ENCODE data around the gene YEATS4. TPM values are rescaled to one million over a fixed set of nuclear protein-coding genes. Genes with fewer than 3 reads are reported as not detected.

Gene YEATS4
- polyA plus RNA-seq, 3 donors: 6.6 to 20.9 (median 16.0) TPM

- WGBS (ENCODE audit: insufficient coverage): no CpG with 5 or more reads among the region's 1 CpG
- H3K4me2 ChIP-seq (replicated peaks; ENCODE audit: extremely low read depth, low read length, poor library complexity, severe bottlenecking): no peak overlapping the region
- peaks cover 32 to 47% of the 10 kb centered on the region in 2 donors for H3K36me3 ChIP-seq (replicated peaks in 1 of 2; ENCODE audit: control insufficient read depth in 1 of 2, insufficient read depth in 2 of 2, low read length in 2 of 2)
- H3K9ac ChIP-seq (ENCODE audit: insufficient read depth, low read length, poor library complexity, severe bottlenecking): no peak overlapping the region
- H3K4me3 ChIP-seq (replicated peaks in 1 of 3; ENCODE audit: low read depth in 2 of 3, low read length in 3 of 3): no peak overlapping the region
- Mint-ChIP-seq H3K27me3 (ENCODE audit: low read depth in 3 of 3) (no peaks in the 10 kb centered on the region), H3K4me1 (peaks cover 2% of the 10 kb centered on the region), H3K27ac (no peak overlapping the region), H3K9me3 (peaks cover 0 to 2% (median 0%) of the 10 kb centered on the region in 7 donors), H3K4me3 (no peak overlapping the region), H3K36me3 (peaks cover 40 to 50% of the 10 kb centered on the region in 2 donors)
- H3K27ac ChIP-seq (ENCODE audit: low read depth in 1 of 2, low read length in 2 of 2): no peak overlapping the region
- no peaks in the 10 kb centered on the region for H3K27me3 ChIP-seq (ENCODE audit: control insufficient read depth in 2 of 2, insufficient read depth in 2 of 2, low read length in 2 of 2)
- H4K20me1 ChIP-seq (ENCODE audit: insufficient read depth, low read length): no peaks in the 10 kb centered on the region
- H2AFZ ChIP-seq (ENCODE audit: insufficient read depth, low read depth, low read length, poor library complexity, severe bottlenecking): no peak overlapping the region
- intact Hi-C loops (cut with micrococcal nuclease): no loop called here
- no peak for DNase-seq
- no peaks in the 10 kb centered on the region for H3K4me1 ChIP-seq (ENCODE audit: control insufficient read depth in 1 of 2, insufficient read depth in 2 of 2, low read length in 2 of 2)
- no peaks in the 10 kb centered on the region for H3K9me3 ChIP-seq (replicated peaks in 1 of 2; ENCODE audit: control insufficient read depth in 1 of 2, insufficient read depth in 1 of 2, low read length in 2 of 2)
- no peak for TF ChIP-seq CTCF (IDR thresholded peaks at IDR 0.05)
- H3K79me2 ChIP-seq (ENCODE audit: insufficient read depth, low read length): no peaks in the 10 kb centered on the region
Observed at GRCh38 chr12:69389831-69390230, 30.3 kb downstream of the YEATS4 start.

GRCh38 chr12:69392179-69392928 lies 32.8 kb downstream of the YEATS4 start:
- peaks cover 27 to 39% of the 10 kb centered on the region in 2 donors for H3K36me3 ChIP-seq (replicated peaks in 1 of 2; ENCODE audit: control insufficient read depth in 1 of 2, insufficient read depth in 2 of 2, low read length in 2 of 2)
- Mint-ChIP-seq H3K4me3 (no peak overlapping the region), H3K4me1 (no peaks in the 10 kb centered on the region), H3K9me3 (peaks cover 2 to 15% (median 8%) of the 10 kb centered on the region in 7 donors), H3K27ac (no peak overlapping the region), H3K27me3 (ENCODE audit: low read depth in 3 of 3) (no peaks in the 10 kb centered on the region), H3K36me3 (peaks cover 41 to 51% of the 10 kb centered on the region in 2 donors)
- no peaks in the 10 kb centered on the region for H3K79me2 ChIP-seq (ENCODE audit: insufficient read depth, low read length)
- no peak overlapping the region for H3K9ac ChIP-seq (ENCODE audit: insufficient read depth, low read length, poor library complexity, severe bottlenecking)
- H3K4me1 ChIP-seq (ENCODE audit: control insufficient read depth in 1 of 2, insufficient read depth in 2 of 2, low read length in 2 of 2): no peaks in the 10 kb centered on the region
- WGBS (ENCODE audit: insufficient coverage): no CpG with 5 or more reads among the region's 1 CpG
- H2AFZ ChIP-seq (ENCODE audit: insufficient read depth, low read depth, low read length, poor library complexity, severe bottlenecking): no peak overlapping the region
- no peak overlapping the region for H3K27ac ChIP-seq (ENCODE audit: low read depth in 1 of 2, low read length in 2 of 2)
- no peak for DNase-seq
- no peaks in the 10 kb centered on the region for H3K27me3 ChIP-seq (ENCODE audit: control insufficient read depth in 2 of 2, insufficient read depth in 2 of 2, low read length in 2 of 2)
- intact Hi-C loops (cut with micrococcal nuclease): no loop called here
- no peak overlapping the region for H3K4me2 ChIP-seq (replicated peaks; ENCODE audit: extremely low read depth, low read length, poor library complexity, severe bottlenecking)
- no peak for TF ChIP-seq CTCF (IDR thresholded peaks at IDR 0.05)
- peaks cover under 1 to 9% of the 10 kb centered on the region in 2 donors for H3K9me3 ChIP-seq (replicated peaks in 1 of 2; ENCODE audit: control insufficient read depth in 1 of 2, insufficient read depth in 1 of 2, low read length in 2 of 2)
- H4K20me1 ChIP-seq (ENCODE audit: insufficient read depth, low read length): no peaks in the 10 kb centered on the region
- H3K4me3 ChIP-seq (replicated peaks in 1 of 3; ENCODE audit: low read depth in 2 of 3, low read length in 3 of 3): no peak overlapping the region
